ENCODE data around the gene TPK1.
"Not testable (repeated sequence)": the region's sequence is repeated elsewhere in the genome, so short reads cannot be mapped to it uniquely, and the experiment has no call there.

TPK1 gene

DNA sequence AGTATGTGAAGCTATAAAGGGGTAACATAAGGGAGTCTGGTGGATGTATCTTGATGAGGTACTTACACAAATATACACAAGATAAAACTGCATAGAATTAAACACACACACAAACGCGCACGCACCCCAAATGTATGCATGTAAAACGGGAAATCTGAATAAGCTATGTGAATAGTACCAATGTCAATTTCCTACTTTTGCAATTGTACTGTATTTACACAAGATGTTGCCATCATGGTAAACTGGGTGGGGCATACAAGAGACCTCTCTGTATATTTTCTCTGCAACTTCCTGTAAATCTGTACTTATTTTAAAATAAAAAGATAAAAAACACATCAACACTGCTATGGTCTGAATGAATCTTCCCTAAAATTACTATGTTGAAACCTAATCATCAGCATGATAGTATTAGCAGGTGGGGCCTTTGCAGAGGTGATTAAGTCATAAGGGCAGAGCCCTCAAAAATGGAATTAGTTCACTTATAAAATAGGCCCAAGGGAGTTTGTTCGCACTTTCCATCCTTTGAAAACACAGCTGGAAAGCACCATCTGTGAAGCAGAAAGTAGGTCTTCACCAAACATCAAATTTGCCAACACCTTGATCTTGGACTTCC, 30.1 kb downstream of the TPK1 start:
- Mint-ChIP-seq H3K36me3 (ENCODE audit: low read depth) (peaks cover 26% of the 10 kb centered on the region), H3K27ac (no peak overlapping the region)

DNA sequence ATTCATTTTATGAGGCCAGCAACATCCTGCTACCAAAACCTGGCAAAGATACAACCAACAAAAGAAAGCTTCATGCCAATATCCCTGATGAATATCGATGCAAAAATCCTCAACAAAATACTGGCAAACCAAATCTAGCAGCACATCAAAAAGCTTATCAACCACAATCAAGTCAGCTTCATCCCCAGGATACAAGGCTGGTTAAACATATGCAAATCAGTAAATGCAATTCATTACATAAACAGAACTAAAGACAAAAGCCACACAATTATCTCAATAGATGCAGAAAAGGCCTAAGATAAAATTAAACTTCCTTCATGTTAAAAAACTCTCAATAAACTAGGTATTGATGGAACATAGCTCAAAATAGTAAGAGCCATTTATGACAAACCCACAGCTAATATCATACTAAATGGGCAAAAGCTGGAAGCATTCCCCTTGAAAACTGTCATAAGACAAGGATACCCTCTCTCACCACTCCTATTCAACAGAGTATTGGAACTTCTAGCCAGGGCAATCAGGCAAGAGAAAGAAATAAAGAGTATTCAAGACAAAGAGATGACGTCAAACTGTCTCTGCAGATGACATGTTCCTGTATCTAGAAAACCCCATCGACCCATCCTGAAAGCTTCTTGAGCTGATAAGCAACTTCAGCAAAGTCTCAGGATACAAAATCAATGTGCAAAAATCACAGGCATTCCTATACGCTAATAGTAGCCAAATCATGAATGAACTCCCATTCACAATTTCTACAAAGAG, 35.0 kb downstream of the TPK1 start:
- H3K27me3 Mint-ChIP-seq, H3K4me3 Mint-ChIP-seq, H3K9me3 Mint-ChIP-seq, H3K27ac Mint-ChIP-seq: not testable (repeated sequence)
- peaks cover 39% of the 10 kb centered on the region for H3K36me3 Mint-ChIP-seq (ENCODE audit: low read depth)
- H3K4me1 Mint-ChIP-seq (ENCODE audit: low read depth) = peaks cover 43% of the 10 kb centered on the region

More for the DNA sequence above, 30.1 kb downstream of the TPK1 start:
- H3K4me3 Mint-ChIP-seq = no peak overlapping the region
- H3K4me1 Mint-ChIP-seq (ENCODE audit: low read depth) = peaks cover 50% of the 10 kb centered on the region
- H3K9me3 Mint-ChIP-seq = no peaks in the 10 kb centered on the region
- H3K27me3 Mint-ChIP-seq = no peaks in the 10 kb centered on the region

DNA sequence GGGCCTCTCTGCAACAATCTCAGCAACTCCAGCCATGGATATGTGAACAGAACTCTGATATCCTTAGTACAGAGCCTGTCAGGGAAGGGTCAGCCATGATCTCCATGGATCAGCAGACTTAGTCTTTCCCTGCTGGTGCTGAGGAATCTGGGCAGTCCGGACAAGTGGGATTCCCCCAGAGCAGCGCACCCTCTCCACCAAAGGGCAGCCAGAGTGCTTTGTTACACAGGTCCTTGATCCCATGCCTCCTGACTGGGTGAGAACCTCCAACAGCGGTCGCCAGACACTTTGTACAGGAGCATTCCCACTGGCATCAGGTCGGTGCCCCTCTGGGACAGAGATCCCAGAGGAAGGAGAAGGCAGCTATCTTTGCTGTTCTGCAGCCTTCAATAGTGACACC, 38.9 kb downstream of the TPK1 start:
- Mint-ChIP-seq H3K4me3 (no peak overlapping the region), H3K4me1 (ENCODE audit: low read depth) (peaks cover 26% of the 10 kb centered on the region), H3K27ac (no peak overlapping the region), H3K9me3 (peaks cover 8% of the 10 kb centered on the region), H3K27me3 (no peaks in the 10 kb centered on the region), H3K36me3 (ENCODE audit: low read depth) (peaks cover 21% of the 10 kb centered on the region)

DNA sequence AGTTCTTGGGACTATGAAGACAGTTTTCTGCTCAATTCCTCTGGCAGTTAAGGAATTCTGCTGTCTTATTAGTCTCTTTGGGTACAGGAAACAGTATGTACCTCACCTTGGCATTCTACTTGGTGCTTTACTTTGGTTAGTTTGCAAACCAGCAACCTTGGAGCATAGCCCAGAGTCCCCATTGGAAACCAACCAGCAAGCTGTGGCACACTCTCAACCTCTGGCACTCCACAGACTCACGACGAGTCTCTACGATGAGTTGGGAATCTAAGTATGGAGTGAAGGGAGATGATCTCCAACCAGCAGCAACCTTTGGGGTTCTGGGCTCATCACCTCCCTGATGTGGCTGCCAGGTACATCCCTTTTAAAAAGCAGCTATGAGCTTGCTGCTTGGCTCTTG, 43.8 kb downstream of the TPK1 start:
- Mint-ChIP-seq H3K36me3 (ENCODE audit: low read depth) (peaks cover under 1% of the 10 kb centered on the region), H3K27me3 (no peaks in the 10 kb centered on the region), H3K9me3 (no peaks in the 10 kb centered on the region), H3K27ac (no peak overlapping the region), H3K4me1 (ENCODE audit: low read depth) (peaks cover 5% of the 10 kb centered on the region), H3K4me3 (no peak overlapping the region)

DNA sequence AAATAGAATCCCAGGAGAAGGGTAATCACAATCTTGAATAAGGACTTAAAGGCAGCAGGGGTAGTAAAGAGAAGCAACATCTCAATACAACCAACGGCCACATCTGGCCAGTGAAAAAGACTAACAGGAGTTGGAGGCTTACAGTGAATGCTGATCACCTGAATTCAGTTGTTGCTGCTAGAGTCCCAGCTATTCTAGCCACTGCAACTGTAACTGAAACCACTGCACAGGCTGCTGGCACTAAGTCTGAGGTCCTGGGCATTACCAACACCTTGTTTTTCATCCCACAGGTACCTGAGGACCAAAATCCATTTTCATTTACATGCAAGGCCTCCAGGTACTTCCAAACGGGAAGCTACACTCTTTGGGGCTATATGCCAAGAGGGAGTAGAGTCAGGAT, 44.4 kb downstream of the TPK1 start:
- Mint-ChIP-seq H3K36me3 (ENCODE audit: low read depth) (no peaks in the 10 kb centered on the region), H3K27me3 (no peaks in the 10 kb centered on the region), H3K9me3 (no peaks in the 10 kb centered on the region), H3K27ac (no peak overlapping the region), H3K4me3 (no peak overlapping the region), H3K4me1 (ENCODE audit: low read depth) (peaks cover 8% of the 10 kb centered on the region)

DNA sequence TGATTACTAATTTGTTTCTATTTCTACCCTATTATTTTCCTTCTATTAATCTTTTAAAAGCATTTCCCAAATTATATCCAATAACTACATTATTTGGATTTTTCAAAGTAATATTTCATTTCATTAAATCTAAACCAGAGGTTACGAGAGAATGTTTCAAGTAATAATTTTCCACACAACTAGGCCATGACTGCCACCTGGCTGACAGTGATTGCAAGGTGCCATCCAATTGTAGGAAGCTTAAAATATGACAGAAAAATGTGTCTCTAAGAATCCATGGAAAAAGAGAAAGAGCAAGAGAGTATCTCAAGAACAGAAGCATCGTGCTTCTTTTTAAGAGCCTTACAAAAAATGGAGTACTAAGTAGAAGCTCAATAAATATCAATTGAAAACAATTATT, 48.7 kb downstream of the TPK1 start:
- Mint-ChIP-seq H3K4me1 (ENCODE audit: low read depth) (peaks cover 9% of the 10 kb centered on the region), H3K36me3 (ENCODE audit: low read depth) (no peaks in the 10 kb centered on the region), H3K27me3 (no peaks in the 10 kb centered on the region), H3K9me3 (no peaks in the 10 kb centered on the region), H3K4me3 (no peak overlapping the region), H3K27ac (no peak overlapping the region)

DNA sequence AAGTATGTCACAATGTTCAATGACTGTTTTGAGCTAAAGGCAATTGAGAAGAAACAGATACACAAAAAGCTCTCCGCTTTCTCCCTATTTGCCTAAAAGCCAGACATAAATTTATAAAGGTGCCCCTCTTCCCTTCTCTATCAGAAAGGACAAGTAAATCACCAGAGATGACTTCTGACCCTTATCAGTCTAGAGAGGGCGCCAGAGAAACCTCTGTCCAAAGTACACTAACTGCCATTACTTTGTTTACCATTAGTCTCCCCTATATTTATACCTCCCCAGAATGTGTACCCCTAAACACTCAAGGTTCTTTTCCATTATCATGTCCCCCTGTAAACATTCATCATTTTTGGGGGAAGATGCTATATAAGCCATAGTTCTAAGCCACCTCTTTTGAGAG, 49.3 kb downstream of the TPK1 start:
- Mint-ChIP-seq H3K27me3 (no peaks in the 10 kb centered on the region), H3K4me3 (no peak overlapping the region), H3K9me3 (no peaks in the 10 kb centered on the region), H3K4me1 (ENCODE audit: low read depth) (peaks cover 15% of the 10 kb centered on the region), H3K27ac (no peak overlapping the region), H3K36me3 (ENCODE audit: low read depth) (no peaks in the 10 kb centered on the region)

DNA sequence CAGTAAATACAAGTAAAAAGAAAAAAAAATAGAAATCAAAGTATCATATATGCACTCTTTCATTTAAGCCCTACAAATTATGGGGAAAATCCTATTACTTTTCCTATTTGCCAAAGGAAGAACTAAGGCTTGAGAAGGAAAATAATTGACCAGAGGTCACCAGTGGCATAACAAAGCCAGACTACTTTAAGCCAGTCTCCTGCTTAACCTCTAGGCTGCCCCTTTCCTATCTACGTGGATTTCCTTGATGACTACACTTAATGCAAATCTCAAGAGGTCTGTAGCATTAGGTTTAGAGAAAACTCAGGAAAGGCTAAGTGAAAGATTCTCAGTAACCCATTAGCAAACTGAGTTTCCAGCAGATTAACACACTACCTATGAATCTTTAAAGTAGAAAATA, 49.8 kb downstream of the TPK1 start:
- H3K27me3 Mint-ChIP-seq = no peaks in the 10 kb centered on the region
- H3K27ac Mint-ChIP-seq = no peak overlapping the region
- peaks cover 12% of the 10 kb centered on the region for H3K4me1 Mint-ChIP-seq (ENCODE audit: low read depth)
- no peaks in the 10 kb centered on the region for H3K36me3 Mint-ChIP-seq (ENCODE audit: low read depth)
- no peak overlapping the region for H3K4me3 Mint-ChIP-seq
- H3K9me3 Mint-ChIP-seq = no peaks in the 10 kb centered on the region

DNA sequence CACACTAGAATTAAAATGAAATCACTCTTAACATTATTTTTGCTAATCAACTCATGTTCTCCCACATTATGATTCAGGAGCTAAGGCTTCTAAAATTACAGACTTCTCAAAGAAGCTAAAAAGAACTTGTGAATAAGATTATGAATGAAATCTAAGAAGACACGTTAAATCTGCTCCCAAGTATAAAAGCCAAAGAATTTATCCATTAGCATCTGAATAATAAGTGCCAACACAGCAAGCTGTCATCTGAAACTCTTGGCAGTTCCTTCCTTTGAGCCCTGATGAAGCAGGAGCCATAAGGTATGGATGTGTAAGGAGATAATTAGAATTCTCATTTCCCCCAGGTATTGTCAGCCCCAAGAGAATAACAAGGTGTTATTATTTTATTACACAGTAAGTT, 50.3 kb downstream of the TPK1 start:
- Mint-ChIP-seq H3K36me3 (ENCODE audit: low read depth) (no peaks in the 10 kb centered on the region), H3K27ac (no peak overlapping the region), H3K9me3 (no peaks in the 10 kb centered on the region), H3K4me3 (no peak overlapping the region), H3K27me3 (no peaks in the 10 kb centered on the region), H3K4me1 (ENCODE audit: low read depth) (peaks cover 11% of the 10 kb centered on the region)

DNA sequence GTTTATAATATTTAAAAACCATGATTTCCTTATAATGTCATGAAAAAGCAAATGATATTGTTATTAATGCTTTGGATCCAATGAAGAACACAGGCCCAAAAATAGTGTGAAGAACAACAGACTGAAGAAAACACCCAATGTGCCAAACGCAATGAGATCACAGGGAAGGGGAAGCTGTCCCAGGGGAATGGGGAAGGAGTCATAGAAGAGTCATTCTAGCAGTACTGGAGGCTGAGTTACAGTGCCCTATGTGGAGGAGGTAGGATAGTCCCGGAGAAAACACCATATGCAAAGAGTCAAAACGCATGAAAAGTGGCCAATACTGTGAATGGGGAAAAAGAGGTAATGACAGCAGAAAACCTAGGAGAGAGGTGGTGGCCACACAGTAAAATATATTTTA, 50.9 kb downstream of the TPK1 start:
- H3K36me3 Mint-ChIP-seq (ENCODE audit: low read depth) = no peaks in the 10 kb centered on the region

DNA sequence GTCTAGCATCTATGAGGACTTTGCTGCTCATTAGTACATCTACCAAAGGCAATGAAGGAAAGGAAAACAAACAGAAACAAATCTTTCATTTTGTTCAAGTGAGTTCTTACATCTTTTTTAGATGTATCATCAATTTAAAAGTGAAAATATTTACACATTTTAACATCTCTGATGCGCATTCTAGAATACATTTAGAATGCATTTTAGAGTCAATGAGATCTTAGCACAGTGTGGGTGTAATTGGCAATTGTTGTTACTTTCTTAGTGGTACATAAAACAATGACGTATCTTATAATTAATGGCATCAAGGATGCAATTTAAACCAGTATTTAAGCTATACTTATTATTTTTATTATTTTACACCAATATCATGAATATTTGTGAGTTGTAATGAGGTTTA, 51.4 kb downstream of the TPK1 start:
- Mint-ChIP-seq H3K9me3 (no peaks in the 10 kb centered on the region), H3K27ac (no peak overlapping the region), H3K4me1 (ENCODE audit: low read depth) (peaks cover 11% of the 10 kb centered on the region), H3K27me3 (no peaks in the 10 kb centered on the region), H3K36me3 (ENCODE audit: low read depth) (no peaks in the 10 kb centered on the region), H3K4me3 (no peak overlapping the region)

More for the DNA sequence above, 50.9 kb downstream of the TPK1 start:
- no peaks in the 10 kb centered on the region for H3K9me3 Mint-ChIP-seq
- H3K27me3 Mint-ChIP-seq = no peaks in the 10 kb centered on the region
- peaks cover 11% of the 10 kb centered on the region for H3K4me1 Mint-ChIP-seq (ENCODE audit: low read depth)
- no peak overlapping the region for H3K4me3 Mint-ChIP-seq
- no peak overlapping the region for H3K27ac Mint-ChIP-seq

DNA sequence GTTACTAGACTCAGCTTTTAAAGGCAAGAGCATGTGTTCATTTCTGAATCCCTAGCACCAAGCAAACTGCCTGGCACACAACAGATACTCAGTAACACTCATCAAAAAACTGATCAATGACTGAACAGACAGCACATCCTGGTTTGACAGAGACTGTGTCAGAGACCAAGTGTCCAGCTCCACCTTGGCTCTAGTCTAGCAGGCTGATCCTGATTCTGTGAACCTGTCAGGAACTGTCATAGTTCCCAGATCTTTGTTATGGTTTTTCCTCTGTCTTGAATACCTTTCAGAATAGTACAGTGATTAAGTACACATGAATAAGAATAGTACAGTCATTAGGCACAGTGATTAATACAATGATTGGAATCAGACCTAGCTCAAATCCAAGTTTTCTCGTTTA, 53.0 kb downstream of the TPK1 start:
- Mint-ChIP-seq H3K27me3 (no peaks in the 10 kb centered on the region), H3K4me3 (no peak overlapping the region), H3K9me3 (no peaks in the 10 kb centered on the region), H3K27ac (no peak overlapping the region), H3K4me1 (ENCODE audit: low read depth) (peaks cover 13% of the 10 kb centered on the region), H3K36me3 (ENCODE audit: low read depth) (no peaks in the 10 kb centered on the region)

DNA sequence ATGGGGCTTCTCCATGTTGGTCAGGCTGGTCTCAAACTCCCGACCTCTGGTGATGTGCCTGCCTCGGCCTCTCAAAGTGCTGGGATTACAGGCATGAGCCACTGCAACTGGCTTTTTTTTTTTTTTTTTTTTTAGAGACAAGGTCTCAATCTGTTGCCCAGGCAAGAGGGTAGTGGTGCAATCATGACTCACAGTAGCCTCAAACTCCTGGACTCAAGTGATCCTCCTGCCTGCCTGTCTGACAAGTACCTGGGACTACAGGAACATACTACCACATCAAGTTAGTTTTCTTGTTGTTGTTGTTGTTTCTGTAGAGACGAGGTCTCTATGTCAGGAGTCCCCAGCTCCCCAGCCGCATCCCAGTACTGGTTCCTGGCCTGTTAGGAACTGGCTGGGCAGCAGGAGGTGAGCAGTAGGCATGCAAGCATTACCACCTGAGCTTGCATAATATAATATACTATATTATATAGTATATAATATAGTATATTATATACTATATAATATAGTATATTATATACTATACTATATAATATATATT, 55.7 kb downstream of the TPK1 start:
- H3K27ac Mint-ChIP-seq = no peak overlapping the region
- H3K36me3 Mint-ChIP-seq (ENCODE audit: low read depth) = no peaks in the 10 kb centered on the region
- no peaks in the 10 kb centered on the region for H3K9me3 Mint-ChIP-seq
- peaks cover 34% of the 10 kb centered on the region for H3K4me1 Mint-ChIP-seq (ENCODE audit: low read depth)
- no peak overlapping the region for H3K4me3 Mint-ChIP-seq
- H3K27me3 Mint-ChIP-seq = no peaks in the 10 kb centered on the region

DNA sequence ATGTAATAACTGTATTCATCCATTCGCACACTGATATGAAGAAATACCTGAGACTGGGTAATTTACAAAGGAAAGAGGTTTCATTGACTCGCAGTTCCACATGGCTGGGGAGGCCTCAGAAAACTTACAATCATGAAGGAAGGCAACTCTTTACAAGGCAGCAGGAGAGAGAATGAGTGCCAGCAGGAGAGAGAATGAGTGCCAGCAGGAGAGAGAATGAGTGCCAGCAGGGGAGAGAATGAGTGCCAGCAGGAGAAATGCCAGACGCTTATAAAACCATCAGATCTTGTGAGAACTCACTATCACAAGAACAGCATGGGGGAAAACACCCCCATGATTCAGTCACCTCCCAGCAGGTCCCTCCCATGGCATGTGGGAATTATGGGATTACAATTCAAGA, 58.0 kb downstream of the TPK1 start:
- not testable (repeated sequence) for H3K4me3 Mint-ChIP-seq; H3K27ac Mint-ChIP-seq; H3K27me3 Mint-ChIP-seq; H3K36me3 Mint-ChIP-seq (ENCODE audit: low read depth); H3K9me3 Mint-ChIP-seq
- peaks cover 34% of the 10 kb centered on the region for H3K4me1 Mint-ChIP-seq (ENCODE audit: low read depth)

DNA sequence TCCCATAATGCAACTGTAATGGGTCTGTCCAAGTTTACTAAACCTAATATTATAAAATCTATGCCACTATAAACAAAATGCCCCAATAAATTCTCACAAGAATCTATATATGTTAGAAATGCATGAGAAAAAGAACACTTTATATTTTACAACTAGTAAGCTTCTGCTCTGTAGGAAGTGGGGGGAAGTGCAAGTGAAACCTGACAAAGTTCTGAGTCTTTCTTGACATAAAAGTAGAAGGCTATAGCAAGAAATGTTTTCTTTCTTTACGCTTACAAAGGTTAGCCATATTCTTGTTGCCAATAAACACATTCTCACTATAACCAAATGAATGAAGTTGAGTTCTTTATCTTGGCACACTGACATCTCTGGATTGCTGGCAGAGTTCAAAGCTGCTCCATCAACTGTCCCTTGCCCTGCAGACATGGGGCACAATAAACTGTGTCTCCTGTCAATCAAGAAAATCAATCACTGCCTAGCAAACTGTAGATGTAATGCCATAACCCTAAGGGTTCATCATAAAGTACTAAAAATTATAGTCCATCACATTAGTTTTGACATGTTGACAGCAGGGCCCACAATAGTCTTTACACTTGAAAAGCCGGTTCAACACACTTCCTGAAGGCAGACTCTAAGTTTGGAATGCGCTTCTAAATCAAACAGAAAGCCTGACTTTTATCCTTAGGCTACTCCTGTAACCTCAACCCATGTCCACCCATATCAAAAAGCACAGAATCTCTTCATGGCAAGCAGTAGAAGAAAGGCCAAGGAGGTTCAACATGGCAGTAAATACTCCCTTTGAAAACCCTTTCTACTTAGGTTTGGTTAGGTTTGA, 58.6 kb downstream of the TPK1 start:
- Mint-ChIP-seq H3K27me3 (no peaks in the 10 kb centered on the region), H3K9me3 (no peaks in the 10 kb centered on the region), H3K36me3 (ENCODE audit: low read depth) (no peaks in the 10 kb centered on the region), H3K4me3 (no peak overlapping the region), H3K4me1 (ENCODE audit: low read depth) (peaks cover 38% of the 10 kb centered on the region), H3K27ac (no peak overlapping the region)

All from stimulated activated naive CD8-positive, alpha-beta T cell treated with anti-CD3 and anti-CD28 coated beads, Interleukin-15, Interleukin-2, amounts not matched to agents 100 ng/mL and 50 ng/mL, for 24 hours (primary cell).